ENCODE measurements around the gene LHX6.

LHX6 gene

DNA sequence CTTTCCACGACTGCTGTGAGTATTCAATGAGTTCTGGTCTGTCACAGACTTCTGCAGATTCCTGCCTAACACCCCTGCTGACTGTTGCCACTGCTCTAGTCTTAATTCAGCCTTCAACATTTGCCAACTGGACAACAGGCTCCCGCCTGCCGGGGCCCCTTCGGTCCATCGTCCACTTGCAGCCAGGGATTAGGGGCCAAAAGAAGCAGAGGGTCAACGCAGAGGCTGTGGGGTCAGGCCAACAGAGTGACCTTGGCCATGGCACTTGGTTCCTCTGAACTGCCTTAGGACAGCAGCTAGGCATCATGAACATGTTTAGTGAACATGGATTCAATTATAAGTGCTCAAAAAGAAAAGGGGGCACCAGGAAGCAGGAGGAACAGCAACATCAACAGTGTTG, 40.4 kb downstream of the LHX6 start:
- DNase-seq, result no peak

- DNase-seq, result no peak
These were observed 41.8 kb downstream of the LHX6 start for GRCh38 chr9:122186777-122187470.

- DNase-seq, result no peak
These were observed 42.5 kb downstream of the LHX6 start for GRCh38 chr9:122186301-122186700.

DNA sequence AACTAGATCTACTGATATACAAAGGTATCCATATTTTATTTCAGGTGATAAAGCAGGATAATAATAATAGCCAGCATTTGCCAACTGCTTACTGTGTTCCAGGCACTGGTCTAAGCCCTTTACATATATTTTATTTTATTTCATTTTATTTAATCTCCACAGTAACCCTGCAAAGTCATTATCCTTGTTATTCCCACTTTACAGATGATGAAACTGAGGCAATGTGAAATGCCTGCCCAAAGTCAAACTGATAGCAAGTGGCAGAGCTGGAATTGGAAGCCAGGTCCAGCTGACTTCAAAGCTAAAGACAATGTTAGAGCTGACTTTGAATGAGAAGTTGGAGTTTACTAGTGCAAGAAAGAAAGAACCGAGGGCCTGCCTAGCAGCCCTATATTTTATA, 44.2 kb downstream of the LHX6 start:
- DNase-seq, result no peak

GRCh38 chr9:122183501-122183900, 45.3 kb downstream of the LHX6 start:
- DNase-seq, result no peak

GRCh38 chr9:122180633-122181032, 48.1 kb downstream of the LHX6 start:
- peak; percentile 13 for DNase-seq

DNA sequence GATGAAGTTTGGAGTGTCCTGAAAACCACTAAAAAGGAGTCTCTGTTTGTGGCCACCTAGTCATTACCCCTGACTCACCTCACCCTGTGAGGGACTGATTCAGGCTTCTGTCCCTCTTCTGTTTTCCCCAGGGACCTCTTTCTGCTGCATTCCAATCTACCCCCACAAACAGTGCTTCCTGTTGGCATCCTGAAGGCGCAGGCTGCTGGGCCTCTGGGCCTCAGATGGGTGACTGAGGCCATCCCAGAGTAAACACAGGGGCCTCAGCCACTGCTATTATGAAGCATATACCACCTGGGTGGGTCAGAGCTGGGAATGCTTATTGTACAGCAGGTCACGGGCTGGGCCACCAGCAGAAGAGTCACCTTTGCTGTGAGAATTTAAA, 49.1 kb downstream of the LHX6 start:
- DNase-seq, result no peak

DNA sequence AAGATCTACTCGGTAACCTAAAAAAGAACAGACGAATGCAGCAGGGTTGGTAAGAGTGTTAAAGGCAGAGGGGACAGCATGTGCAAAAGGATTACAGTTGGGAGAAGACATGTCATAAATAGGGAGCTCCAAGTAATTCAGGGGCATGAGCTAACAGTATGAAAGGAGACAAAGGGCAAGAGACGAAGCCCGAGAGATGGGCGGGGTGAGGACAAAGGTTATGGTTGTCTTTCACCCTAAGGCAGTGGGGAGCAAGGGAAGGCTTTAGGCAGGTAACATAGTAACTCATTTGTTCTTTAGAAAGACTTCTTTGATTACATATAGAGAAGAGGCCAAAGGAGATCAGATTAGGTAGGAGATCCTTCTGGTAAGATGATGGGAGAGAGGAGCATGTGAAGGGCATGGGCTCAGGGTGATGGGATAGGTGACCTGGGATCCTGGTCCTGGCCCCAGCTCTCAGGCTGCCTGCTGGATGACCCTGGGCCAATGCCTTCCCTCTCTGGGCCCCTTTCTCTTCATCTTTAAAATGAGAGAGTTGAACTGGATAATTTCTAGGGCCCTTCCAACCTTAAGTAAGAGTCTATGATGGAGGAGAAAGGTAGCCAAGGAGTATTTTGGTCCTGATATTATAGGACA, 49.6 kb downstream of the LHX6 start:
- DNase-seq, result no peak

GRCh38 chr9:122176916-122177315, 51.8 kb downstream of the LHX6 start:
- no peak for DNase-seq

DNA sequence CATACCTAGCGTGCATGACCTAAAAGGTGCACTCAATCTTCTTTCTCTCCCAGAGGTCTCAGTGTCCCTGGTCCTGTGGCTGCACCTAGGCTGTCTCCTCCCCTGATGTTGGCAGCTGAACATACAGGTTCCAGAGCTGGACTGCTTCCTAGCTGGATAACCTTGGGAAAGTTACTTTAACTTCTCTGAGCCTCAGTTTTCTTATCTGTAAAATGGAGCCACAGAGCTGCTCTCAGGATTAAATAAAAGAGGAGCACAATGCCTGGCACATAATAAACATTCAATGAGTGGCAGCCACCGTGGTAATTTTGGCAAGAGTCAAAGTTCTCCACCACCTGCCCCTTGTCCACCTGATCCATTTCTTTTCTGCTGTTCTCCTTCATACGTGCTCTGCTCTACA, 55.1 kb downstream of the LHX6 start:
- DNase-seq, result no peak

DNA sequence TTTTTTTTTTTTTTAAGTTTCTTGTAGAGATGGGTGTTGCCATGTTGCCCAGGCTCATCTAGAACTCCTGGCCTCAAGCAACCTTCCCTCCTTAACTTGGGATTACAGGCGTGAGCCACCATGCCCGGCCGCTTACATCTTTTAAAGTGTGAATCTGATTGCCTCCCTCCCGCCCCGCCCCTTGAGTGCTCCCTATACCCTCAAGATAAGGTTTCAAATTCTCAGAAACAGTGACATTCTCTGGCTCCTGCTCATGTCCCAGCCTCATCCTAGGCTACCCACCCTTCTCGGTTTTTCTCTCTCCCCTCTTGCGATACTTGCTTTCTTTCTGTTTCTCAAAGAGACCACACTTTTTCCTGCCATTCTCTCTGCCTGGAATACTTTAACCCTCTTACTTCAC, 56.6 kb downstream of the LHX6 start:
- DNase-seq, result no peak

DNA sequence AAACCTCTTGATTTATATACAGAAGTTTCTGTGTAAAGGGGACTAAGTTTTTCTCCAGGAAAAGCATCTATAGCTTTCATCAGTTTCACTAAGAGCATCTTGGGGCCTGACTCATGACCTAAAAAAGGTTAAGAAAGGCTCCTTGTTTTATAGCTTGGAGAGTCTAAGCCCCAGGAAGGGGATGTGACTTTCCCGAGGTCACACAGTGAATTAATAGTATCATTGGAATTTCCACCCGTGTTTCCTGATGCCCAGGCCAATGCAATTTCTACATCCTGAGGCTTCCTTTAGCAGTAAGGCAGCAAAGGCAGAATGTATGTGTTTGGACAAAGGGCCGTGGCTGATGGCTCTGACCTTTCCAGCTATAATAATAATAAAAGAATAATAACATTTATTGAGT, 60.4 kb downstream of the LHX6 start:
- DNase-seq, result no peak

GRCh38 chr9:122164286-122164685, 64.5 kb downstream of the LHX6 start:
- DNase-seq, result no peak

DNA sequence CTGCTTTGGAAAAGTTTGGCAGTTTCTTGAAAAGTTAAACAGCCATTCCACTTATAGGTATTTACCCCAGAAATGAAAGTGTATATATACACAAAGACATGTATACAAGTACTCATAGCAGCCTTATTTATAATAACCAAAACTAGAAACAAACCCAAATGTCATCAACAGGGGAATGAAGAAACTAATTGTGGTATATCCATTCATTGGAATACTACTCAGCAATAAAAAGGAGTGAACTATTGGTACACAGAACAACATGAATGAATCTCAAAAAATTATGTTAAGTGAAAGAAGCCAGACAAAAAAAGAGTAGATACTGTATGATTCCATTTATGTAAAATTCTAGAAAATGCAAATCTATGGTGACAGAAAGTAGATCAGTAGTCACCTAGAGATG, 66.3 kb downstream of the LHX6 start:
- no peak for DNase-seq

- DNase-seq, result no peak
These were observed 68.9 kb downstream of the LHX6 start for GRCh38 chr9:122159925-122160246.

GRCh38 chr9:122159026-122159924, 69.5 kb downstream of the LHX6 start, which contains the start of the genes MORN5 and NDUFA8:
MORN5 (plus strand) TSS chr9:122159908; CDS start chr9:122159973, 65 bp downstream.
NDUFA8 (minus strand) TSS chr9:122159779; CDS start chr9:122159677, 102 bp downstream.
- peak; percentile 97 for DNase-seq

DNA sequence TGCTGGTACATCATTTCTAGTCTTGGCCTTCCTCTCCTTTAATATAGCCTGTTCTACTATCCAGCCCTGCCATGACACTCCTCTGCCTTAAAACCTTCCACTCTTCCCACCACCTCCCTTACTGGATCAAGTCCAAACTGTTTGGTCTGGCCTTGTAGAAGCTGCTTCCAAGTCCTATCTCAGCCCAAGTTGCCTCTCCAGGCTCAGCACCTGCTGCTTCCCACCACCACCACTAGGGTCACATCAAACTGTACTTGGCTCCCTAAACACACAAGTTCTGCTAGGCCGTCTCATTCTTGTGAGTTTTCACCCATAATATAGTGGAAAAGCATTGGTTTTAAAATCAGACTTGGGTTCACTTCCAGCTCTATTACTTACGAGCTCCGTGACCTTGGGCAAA, 70.6 kb downstream of the LHX6 start:
- no peak for DNase-seq

GRCh38 chr9:122155796-122156195, 73.0 kb downstream of the LHX6 start:
- DNase-seq, result no peak

Measured in NCI-H748 treated with DMSO at 0.1 percent for 48 hours (cell line).